Brain pericyte (primary cell): ENCODE data around the gene WIPF3.

ENCODE experiments used
- DNase-seq: peaks from one replicate; pipeline ENCODE4 v3.0.0-alpha.2; 2012; ENCODE audit warnings: low read depth, low spot score

WIPF3 gene

DNA sequence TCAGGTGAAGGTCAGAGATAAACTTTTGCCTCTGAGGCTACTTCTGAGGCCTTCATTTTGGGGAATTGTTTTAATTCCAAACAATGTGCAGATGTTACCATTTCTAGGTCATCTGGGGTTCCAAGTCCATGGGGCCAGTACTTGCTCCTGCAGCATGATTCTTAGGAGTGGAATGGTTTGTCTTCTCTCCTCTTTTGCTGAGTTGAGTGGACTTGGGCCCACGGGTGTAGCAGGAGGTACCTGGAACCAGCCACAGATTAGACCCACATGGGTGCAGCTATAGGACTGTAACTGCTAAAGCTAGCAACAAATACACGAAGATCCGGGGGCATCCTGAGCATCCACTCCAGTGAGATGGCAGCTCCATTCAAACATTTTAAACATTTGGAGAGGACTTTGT lies 41.6 kb downstream of the WIPF3 start:
- DNase-seq: no peak

DNA sequence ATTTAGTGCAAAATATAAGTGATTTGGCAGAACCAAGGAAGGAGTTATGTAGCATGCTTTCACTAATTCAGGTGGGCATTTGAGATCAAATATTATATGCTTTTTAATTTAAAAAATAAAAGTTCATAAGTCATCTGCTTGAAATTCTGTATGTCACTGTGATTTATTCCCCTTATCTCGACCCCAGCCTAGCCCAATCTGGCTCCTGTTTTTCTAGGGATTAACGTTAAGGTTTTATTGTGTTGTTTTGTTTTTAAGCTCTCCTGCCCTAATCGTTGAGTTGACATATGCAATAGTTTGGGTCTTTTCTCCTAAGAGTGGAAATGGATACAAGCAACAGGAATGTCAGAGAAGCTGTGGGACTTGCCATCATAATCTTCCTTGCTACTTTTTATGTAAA lies 42.6 kb downstream of the WIPF3 start:
- no peak for DNase-seq

DNA sequence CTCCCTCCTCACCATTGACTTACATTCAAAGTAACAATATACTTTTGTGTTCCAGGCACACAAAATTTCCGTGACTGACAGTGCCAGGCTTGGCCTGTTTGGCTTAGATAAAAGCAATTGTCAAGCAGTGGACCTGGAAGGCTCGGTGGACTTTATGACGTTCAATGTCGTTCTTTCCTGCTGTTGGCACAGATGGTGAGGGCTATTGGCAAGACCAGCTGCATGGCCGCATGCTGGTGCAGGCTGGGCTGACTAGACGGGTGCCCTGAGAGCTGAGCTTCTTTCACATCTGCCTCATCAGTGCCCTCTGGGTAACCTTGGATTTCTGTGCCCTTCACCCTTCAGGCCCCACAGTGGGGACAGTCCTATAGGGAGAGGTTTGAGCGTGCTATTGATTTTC lies 45.2 kb downstream of the WIPF3 start:
- no peak for DNase-seq

DNA sequence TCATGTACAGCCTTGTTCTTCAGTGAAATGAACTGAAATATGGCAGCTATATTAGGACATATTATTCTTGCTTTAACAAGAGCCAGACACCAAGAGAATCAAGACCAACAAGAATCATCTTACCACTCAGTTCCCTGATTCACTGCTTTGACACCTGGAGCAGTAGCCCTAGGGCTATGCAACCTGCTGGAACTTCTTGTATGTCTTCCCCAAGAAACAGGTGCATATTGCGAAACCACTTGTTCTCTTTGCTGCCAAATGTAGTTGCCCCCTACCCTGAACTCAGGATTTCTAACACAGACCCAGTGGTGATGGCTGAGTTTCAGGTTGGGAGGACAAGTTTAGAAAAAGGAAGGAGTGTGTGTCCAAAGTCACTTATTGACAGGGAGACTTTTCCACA lies 46.1 kb downstream of the WIPF3 start:
- no peak for DNase-seq

DNA sequence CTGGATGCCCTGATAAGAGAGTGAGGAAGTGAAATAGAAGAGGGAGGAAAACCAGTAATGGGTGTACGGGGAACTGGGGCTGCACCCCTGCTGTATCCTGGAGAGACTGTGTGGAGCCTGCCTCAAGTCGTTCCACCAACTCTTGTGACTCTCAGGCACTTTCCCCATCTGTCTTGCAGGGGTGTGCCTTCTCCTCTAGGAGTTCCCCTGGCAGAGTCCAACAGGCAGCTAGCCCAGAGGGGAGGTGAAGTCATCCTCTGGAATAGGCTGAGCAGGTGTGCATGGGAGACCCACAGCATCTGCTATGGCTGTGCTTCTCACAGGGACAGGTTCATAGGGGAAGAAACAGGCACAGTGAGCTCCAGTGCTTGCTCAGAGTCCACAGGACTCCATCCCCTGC lies 46.8 kb downstream of the WIPF3 start:
- DNase-seq: no peak

DNA sequence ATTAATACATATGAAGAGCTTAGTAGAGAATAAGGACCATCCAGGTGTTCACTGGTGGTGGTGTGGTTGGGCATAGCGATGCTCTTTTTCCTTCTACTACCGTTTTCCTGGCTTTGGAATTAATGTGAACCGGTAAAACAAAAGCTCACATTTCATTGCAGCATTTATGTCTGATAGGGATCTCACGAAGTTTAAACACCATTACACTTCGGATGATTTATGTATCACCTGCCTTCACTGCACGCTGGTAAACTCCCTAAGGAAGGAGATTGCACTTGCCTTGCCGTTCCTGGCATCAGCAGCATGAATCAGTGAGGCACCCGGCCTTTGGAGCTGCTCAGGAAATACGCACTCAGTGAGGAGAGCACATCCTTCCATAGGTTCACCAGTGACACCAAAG lies 47.5 kb downstream of the WIPF3 start:
- no peak for DNase-seq

DNA sequence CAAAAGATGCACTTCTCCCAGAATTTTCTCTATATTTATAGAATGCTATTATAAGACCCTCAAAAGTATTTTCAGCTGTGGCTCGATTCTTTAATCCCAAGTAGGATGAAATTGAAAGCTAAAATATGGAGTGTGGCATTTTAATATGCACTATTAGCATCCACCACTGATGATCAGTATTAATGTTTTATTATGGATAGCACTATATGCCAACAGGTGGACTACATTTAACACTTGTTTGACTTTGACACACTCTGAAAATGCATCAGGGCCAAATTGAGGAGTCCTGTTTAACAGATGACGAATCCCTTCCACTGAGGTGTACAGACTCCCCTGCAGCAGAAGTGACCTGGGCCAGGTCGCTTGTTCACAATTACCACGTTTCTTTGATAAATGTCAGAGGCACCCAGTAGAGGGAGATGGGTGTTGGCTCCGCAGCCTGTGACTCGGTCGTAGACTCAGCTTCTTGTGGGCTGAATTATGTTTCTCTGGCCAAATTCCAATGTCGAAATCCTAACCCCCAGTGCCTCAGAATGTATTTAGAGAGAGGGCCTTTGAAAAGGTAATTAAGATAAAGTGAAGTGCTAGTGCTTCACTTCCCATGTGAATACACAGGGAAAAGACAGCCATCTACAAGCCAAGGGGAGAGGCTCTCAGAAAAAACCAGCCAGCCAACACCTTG lies 48.1 kb downstream of the WIPF3 start:
- no peak for DNase-seq

DNA sequence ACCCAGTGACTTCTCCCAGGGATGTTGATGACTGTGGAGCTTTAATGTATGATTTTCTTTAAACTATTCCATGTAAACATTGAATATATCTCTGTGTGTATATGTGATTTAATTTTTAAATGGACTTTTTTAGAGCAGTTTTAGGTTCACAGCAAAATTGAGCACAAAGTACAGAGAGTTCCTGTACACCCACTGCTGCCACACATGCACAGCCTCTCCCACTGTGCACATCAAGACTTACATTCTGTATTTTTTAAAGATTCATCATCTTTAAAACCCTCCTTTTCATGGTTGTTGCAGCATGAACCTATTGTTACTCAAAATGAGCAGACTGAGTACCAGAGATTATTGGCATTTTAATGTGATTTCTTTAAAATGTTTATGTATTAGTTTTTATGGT lies 51.3 kb downstream of the WIPF3 start:
- DNase-seq: no peak

DNA sequence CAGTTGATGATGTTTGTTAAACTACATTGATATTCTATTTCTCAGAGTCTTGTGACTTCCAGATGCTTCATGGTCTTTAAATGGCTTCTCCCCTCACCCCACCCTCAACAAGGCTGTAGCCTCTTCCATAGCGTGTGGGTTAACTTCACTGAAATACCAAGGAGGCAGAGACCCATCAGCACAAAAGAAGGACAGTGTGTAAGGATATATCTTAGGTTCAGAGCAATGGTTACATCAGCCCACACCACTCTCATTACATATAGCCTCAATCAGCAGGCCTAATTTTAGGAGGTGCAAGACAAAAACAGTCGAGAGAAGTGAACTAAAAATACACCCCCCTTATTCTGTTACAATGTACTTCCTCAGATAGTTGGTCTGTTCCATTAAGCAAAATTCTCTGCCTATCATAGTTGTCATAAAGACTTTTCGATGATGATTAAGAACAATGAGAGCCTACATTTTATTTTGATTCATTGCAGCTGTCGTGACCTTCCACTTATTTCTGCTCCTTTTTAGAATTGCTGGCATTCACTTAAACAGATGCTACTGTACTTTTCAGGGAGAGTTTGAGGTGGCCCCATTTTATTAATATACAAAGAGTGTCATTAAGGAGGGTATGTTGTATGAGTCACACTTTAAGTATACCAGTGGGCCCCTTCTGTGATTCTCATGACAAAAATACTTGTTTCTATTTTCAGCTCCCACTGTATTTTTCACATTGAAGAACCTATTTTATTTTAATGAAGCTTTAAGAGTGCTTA lies 52.1 kb downstream of the WIPF3 start:
- DNase-seq: no peak

DNA sequence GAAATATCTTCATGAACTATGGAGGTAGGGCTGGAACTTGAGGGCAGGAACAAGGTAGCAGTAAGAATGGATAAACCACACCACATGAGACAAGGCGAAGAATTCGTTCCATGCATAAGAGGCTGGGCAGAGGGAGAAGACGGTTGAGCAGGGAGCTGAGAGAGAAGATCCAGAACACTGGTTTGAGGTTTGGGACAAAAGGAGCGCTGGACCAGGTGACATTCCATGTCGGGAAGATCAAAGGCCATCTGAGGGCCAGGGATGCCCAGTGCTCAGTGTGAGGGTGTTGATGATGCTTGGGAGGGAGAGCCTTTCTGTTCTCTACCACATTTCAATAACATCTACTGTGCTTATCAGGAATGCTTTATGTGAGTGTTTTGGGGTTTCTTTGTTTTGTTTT lies 52.8 kb downstream of the WIPF3 start:
- DNase-seq: no peak

DNA sequence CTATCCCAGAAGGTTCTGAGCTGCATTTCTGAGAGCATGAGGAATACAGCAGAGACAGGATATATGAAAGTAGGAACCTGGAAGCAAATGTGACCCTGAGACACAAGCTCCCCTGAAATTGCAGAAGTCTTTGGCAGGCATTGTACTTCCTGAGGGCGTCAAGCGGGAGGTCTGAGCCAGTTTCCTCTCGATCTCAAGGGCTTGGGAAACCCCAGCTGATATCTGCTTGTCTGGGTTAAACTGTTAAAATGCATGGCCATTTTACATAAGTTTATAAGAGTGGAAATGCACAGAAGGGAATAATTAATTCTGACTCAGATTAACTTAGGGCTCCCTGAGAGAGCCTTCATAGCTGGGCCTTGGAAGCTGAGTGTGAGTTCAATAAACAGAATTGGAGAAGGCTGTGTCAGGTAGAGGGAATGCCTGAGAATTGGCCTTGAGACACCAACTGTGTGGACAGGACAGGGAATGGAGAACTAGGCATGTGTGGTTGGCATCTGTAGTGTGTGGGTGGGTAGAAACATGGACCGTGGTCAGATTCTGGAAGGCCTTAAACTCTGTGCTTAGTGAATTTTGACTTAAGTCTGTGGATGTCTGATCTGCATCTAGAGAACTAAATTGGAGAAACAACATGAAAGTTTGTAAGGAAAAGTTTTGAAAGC lies 53.3 kb downstream of the WIPF3 start:
- no peak for DNase-seq

DNA sequence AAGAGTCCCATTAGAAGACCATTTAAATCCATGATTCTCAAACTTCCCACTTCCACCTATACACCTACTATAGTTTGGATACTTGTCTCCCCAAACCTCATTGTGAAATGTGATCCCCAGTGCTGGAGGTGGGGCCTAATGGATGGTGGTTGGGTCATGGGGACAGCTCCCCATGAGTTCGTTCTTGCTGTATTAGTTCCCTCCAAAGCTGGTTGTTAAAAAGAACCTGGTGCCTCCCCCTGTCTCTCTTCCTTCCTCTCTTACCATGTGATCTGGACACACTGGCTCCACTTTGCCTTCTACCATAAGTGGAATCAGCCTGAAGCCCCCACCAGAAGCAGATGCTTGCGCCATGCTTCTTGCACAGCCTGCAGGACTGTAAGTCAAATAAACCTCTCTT lies 53.9 kb downstream of the WIPF3 start:
- no peak for DNase-seq

DNA sequence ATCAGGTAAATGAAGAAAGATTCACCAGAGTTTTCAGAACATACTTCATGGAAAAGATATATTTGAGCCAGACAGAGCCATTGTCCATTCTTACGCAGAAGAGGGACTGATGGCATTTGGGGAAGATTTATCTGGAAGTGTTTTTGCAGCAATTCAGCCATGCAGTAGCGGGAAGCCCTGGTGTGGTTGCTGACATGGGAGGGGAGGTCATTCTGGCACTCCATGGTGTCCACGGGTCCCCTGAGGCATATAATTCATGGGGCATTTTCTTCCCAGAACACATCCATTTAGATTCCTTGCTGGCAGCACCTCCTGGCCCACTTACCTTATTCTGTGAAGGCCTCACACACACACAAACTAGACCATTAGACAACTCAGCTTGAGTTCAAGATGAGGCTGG lies 55.6 kb downstream of the WIPF3 start:
- DNase-seq: no peak

DNA sequence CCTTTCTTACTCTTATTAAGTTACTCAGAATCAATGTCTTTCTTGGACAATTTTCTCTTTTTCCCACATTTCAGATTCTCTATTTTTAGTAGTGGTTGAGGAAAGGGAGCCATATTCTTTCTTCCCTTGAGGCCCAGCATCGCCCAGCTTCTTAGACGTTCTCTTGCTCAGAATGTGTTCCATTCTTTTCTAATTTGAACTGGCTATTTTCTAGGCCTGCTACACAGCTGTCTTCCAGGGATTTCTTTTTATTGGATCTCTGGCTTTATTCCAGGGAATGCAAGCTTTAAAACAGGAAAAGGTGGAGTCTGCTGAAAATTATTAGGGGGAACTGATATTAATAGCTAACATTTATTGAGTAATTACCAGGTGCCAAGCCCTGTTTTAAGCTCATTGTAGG lies 58.3 kb downstream of the WIPF3 start:
- DNase-seq: no peak

DNA sequence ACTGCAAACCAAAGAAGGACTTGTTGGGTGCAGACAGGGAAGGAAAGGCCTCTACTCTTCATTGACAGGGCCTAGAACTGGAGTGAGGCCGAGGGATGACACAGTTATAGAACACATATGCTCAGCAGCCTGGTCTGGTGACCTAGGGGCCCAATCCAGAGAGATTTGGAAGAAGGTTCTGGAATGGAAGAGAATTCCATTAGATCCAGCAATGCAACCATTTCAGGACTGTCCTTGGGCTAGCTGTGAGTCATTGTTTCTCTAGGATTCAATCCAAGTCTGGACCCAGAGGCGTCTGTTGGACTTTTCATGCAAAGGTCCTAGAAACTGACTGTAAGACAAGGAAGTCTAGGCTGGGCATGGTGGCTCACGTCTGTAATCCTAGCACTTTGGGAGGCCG lies 59.2 kb downstream of the WIPF3 start:
- peak; percentile 22 for DNase-seq

DNA sequence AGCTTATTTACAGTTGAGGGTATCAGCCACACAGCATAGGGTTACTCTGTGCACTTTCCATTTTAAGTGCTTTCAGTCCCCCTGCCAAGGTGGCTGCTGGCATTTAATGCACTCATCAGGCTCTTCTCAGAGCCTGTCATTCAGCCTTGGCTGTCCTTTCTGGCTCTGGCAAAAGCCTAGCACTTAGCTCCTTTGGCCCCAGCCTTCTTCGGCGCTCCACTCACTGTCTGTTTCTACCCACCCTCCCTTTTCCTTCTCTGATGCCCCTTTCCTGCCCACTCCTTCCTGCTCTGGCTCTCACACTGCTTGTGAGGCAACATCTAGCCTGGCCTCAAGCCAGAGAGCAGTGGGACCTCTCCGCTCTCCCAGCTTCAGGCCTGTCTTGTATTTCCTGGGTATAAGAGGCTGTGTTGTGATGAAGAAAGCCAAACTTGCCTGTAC lies 60.2 kb downstream of the WIPF3 start:
- peak; percentile 67 for DNase-seq

DNA sequence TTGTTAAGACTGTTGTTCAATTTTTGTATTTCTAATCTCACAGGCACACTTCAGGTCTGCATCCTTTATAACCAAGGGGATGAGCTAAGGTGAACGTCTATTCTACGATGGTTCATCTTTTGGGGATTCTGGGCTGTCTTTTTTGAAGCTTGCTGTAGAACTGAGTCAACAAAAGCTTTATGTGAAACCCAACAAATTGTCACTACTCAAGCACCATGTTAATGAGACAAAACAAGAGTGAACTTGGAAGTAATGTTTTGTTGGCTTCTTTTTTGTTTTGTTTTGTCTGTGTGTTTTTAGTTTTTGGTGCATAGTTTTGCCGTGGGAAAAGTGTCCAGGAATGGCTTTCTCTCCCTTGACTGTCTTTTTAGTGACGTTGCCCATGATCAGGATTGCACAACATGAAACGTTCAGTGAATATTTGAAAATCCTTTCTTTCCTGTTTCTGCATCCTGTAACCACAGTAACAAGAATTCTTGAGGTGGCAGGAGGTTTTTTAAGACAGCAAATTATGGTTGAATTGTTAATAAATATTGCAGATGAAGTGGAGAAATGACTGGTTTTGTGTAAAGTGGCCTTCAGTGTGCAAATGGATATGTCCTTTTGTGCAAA lies 65.6 kb downstream of the WIPF3 start:
- DNase-seq: no peak

DNA sequence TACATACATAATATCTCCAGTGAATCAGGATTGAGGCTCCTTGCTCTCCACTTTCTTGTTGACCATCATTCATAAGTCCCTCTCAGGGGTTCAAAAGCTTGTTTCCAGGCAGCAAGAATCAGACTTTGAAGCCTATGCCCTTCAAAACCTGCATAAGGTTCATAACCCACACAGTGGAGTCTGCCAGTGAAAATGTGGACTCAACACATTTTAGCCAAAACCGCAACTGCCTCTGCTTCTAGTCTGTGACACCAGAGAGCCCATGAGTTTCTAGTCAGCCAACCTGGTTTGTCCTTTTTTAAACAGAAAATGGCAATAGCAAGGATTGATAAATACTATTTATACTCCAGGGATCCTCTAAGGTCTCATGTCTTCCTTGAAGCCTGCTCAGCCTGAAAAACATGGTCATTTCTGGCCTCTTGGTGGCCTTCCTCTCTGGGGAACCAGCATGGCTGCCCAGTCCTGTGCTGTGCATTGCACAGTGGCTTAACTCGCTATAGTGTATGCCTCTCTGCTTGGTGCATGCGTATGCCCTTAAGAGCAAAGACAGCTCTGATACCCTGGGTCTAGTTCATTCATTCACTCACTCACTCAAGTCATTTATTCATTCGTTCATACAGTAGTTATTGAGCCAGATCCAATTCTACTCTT lies 67.5 kb downstream of the WIPF3 start:
- DNase-seq: no peak

DNA sequence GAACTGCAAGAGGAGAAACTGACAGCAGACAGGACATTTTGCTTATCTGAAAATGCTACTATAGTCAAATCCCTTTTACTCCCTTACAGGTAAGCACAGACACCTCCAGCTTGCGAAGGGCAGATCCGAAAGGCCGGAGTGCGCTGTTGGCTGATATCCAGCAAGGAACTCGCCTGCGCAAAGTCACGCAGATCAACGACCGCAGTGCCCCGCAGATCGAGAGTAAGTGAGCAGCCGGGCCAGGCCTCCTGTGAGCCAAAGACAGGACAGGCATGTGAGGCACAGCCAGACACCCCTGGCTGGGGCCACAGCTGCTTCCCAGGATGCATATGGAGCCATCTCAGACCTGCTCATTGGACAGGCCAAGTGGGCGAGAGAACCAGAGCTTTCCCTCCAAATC lies 69.4 kb downstream of the WIPF3 start:
- no peak for DNase-seq

DNA sequence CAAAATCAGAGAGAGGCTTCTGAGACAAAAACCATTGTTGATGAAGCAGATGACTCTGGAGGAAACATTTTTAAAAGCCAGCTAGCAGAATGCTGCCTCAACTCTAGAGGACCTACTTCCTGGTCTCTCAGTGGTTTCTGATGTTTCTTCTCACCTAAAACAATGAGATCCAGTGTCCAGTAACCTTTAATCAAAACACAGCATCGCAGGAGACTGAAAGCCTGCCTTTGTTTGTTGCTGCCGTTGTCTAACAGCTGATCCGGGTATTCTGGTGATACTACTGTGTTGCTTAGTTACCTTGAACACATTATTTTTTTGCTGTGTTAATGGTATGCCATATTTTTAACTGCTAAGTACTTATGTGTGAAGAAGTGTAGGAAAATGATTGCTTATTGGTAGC lies 70.9 kb downstream of the WIPF3 start:
- no peak for DNase-seq

DNA sequence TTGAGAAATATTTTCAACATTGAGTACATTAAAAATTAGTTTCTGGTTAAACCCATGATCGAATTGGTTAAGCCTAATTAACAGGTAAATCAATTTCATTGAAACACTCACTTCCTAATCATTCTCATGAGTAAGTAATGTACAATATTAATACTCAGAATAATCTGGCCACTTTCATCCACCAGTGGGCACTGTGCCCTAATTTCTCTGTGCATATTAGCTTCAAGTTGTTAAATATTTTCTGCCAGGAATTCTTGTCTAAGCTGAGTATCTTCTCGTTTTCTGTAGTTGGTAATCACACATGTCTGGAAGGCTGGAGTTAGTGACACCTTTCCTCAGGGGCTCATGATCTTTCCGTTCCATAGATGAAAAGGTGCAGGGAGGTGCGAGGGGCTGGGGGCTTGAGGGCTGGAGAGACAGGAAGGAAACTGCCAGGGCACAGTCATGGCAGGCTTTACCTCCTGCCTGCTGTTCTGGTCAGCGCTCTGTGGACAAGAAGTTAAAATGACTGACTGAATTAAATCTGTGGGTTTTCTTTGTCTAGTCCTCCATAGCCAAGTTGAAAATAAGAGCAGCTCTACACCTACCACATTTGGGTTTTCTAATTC lies 71.9 kb downstream of the WIPF3 start:
- peak; percentile 8 for DNase-seq

DNA sequence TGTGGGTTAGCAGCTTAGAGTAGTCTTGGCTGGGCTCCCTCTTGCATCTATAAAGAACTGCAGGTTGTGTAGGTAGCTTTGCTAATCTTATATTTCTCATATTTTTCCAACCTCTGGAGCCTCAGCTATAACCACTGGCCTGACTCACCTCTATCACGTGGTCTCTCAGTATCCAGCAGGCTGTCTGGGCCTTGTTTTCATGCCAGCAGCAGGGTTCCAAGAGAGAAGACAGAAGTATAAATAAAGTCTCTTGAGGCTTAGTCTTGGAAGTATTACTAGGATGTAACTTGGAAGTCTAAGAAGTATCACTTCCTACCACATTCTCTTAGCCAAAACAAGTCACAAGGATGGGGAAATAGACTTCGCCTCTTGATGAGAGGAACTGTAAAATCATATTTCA lies 73.3 kb downstream of the WIPF3 start:
- peak; percentile 32 for DNase-seq
